ENCODE data around the gene AP1B1.
A peak's percentile ranks its signal among the peaks of the same experiment; 100 is the strongest.

The AP1B1 gene

DNA sequence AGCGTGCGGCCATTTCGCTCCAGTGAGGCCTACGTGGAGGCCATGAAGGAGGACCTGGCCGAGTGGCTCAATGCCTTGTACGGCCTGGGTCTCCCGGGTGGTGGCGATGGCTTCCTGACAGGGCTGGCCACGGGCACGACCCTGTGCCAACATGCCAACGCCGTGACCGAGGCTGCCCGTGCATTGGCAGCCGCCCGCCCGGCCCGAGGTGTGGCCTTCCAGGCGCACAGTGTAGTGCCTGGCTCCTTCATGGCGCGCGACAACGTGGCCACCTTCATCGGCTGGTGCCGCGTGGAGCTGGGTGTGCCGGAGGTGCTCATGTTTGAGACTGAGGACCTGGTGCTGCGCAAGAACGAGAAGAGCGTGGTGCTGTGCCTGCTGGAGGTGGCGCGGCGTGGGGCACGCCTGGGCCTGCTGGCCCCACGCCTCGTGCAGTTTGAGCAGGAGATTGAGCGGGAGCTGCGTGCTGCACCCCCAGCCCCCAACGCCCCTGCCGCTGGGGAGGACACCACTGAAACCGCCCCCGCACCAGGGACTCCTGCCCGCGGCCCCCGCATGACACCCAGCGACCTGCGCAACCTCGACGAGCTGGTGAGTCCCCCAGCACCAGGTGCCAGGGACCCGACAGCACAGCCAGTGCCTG lies 80.1 kb downstream of the AP1B1 start:
- Histone ChIP-seq H3K27ac (ENCODE audit: low read depth, low read length) (no peak overlapping the region), H3K4me3 (ENCODE audit: low read depth, low read length) (peak overlapping the region; percentile 79; the same call in 1 of the 2 replicates), H3K27me3 (ENCODE audit: insufficient read depth, low read length) (peaks cover under 1% of the 10 kb centered on the region; the same call in 1 of the 2 replicates), H3K36me3 (ENCODE audit: insufficient read depth, low read length) (no peaks in the 10 kb centered on the region), H2AFZ (ENCODE audit: low read length, unreplicated experiment) (no peak overlapping the region), H3K79me2 (ENCODE audit: control insufficient read depth, insufficient read depth, low read length, unreplicated experiment) (no peaks in the 10 kb centered on the region), H3K4me1 (ENCODE audit: control insufficient read depth, insufficient read depth, low read length, unreplicated experiment) (peaks cover 17% of the 10 kb centered on the region)

- peak overlapping the region; percentile 79 for H3K4me3 ChIP-seq (ENCODE audit: low read depth, low read length)
- H3K36me3 ChIP-seq (ENCODE audit: insufficient read depth, low read length): no peaks in the 10 kb centered on the region
- no peaks in the 10 kb centered on the region for H3K27me3 ChIP-seq (ENCODE audit: insufficient read depth, low read length)
- peaks cover 17% of the 10 kb centered on the region for H3K4me1 ChIP-seq (ENCODE audit: control insufficient read depth, insufficient read depth, low read length, unreplicated experiment)
- no peak overlapping the region for H3K27ac ChIP-seq (ENCODE audit: low read depth, low read length)
- H2AFZ ChIP-seq (ENCODE audit: low read length, unreplicated experiment): no peak overlapping the region
- H3K79me2 ChIP-seq (ENCODE audit: control insufficient read depth, insufficient read depth, low read length, unreplicated experiment): no peaks in the 10 kb centered on the region
These were observed 80.7 kb downstream of the AP1B1 start for GRCh38 chr22:29307596-29308147.

GRCh38 chr22:29306835-29307595 lies 81.4 kb downstream of the AP1B1 start:
- Histone ChIP-seq H3K4me3 (ENCODE audit: low read depth, low read length) (peak overlapping the region; percentile 79), H2AFZ (ENCODE audit: low read length, unreplicated experiment) (peak overlapping the region; percentile 82), H3K27ac (ENCODE audit: low read depth, low read length) (peak overlapping the region; percentile 46), H3K36me3 (ENCODE audit: insufficient read depth, low read length) (no peaks in the 10 kb centered on the region), H3K27me3 (ENCODE audit: insufficient read depth, low read length) (no peaks in the 10 kb centered on the region), H3K79me2 (ENCODE audit: control insufficient read depth, insufficient read depth, low read length, unreplicated experiment) (no peaks in the 10 kb centered on the region), H3K4me1 (ENCODE audit: control insufficient read depth, insufficient read depth, low read length, unreplicated experiment) (peaks cover 17% of the 10 kb centered on the region)

- H2AFZ ChIP-seq (ENCODE audit: low read length, unreplicated experiment): peak within 1 kb of the TSS; percentile 82
- no peaks in the 10 kb centered on the region for H3K79me2 ChIP-seq (ENCODE audit: control insufficient read depth, insufficient read depth, low read length, unreplicated experiment)
- H3K4me3 ChIP-seq (ENCODE audit: low read depth, low read length): peak within 1 kb of the TSS; percentile 79
- H3K4me1 ChIP-seq (ENCODE audit: control insufficient read depth, insufficient read depth, low read length, unreplicated experiment): peaks cover 14% of the 10 kb centered on the region
- no peaks in the 10 kb centered on the region for H3K36me3 ChIP-seq (ENCODE audit: insufficient read depth, low read length)
- H3K27me3 ChIP-seq (ENCODE audit: insufficient read depth, low read length): no peaks in the 10 kb centered on the region
- H3K27ac ChIP-seq (ENCODE audit: low read depth, low read length): peak within 1 kb of the TSS; percentile 46
These were observed 82.1 kb downstream of the AP1B1 start, which contains the start of gene GAS2L1 for GRCh38 chr22:29306175-29306834. Gene GAS2L1, plus strand, starts transcription at chr22:29306650. Its CDS starts 1,456 bp downstream, at chr22:29308106.

- Histone ChIP-seq H3K27me3 (ENCODE audit: insufficient read depth, low read length) (no peaks in the 10 kb centered on the region), H3K36me3 (ENCODE audit: insufficient read depth, low read length) (no peaks in the 10 kb centered on the region), H2AFZ (ENCODE audit: low read length, unreplicated experiment) (no peak overlapping the region), H3K4me1 (ENCODE audit: control insufficient read depth, insufficient read depth, low read length, unreplicated experiment) (peaks cover 11% of the 10 kb centered on the region), H3K27ac (ENCODE audit: low read depth, low read length) (no peak overlapping the region), H3K79me2 (ENCODE audit: control insufficient read depth, insufficient read depth, low read length, unreplicated experiment) (no peaks in the 10 kb centered on the region), H3K4me3 (ENCODE audit: low read depth, low read length) (peak overlapping the region; percentile 79; the same call in 1 of the 2 replicates)
These were observed 82.6 kb downstream of the AP1B1 start for GRCh38 chr22:29305836-29306174.

- no peak overlapping the region for H3K27ac ChIP-seq (ENCODE audit: low read depth, low read length)
- H3K27me3 ChIP-seq (ENCODE audit: insufficient read depth, low read length): no peaks in the 10 kb centered on the region
- no peaks in the 10 kb centered on the region for H3K4me1 ChIP-seq (ENCODE audit: control insufficient read depth, insufficient read depth, low read length, unreplicated experiment)
- no peaks in the 10 kb centered on the region for H3K79me2 ChIP-seq (ENCODE audit: control insufficient read depth, insufficient read depth, low read length, unreplicated experiment)
- no peak overlapping the region for H3K4me3 ChIP-seq (ENCODE audit: low read depth, low read length)
- H2AFZ ChIP-seq (ENCODE audit: low read length, unreplicated experiment): no peak overlapping the region
- H3K36me3 ChIP-seq (ENCODE audit: insufficient read depth, low read length): 0 out of 2 replicates have a peak, but pooled peaks cover 1% of the 10 kb centered on the region
These were observed 85.5 kb downstream of the AP1B1 start for GRCh38 chr22:29302681-29303465.

- no peak overlapping the region for H3K27ac ChIP-seq (ENCODE audit: low read depth, low read length)
- H2AFZ ChIP-seq (ENCODE audit: low read length, unreplicated experiment): no peak overlapping the region
These were observed 86.0 kb downstream of the AP1B1 start for GRCh38 chr22:29302402-29302680.

GRCh38 chr22:29301716-29302401 lies 86.5 kb downstream of the AP1B1 start:
- no peak overlapping the region for H2AFZ ChIP-seq (ENCODE audit: low read length, unreplicated experiment)

More at GRCh38 chr22:29302402-29302680, 86.0 kb downstream of the AP1B1 start:
- H3K27me3 ChIP-seq (ENCODE audit: insufficient read depth, low read length): no peaks in the 10 kb centered on the region
- H3K4me1 ChIP-seq (ENCODE audit: control insufficient read depth, insufficient read depth, low read length, unreplicated experiment): no peaks in the 10 kb centered on the region
- 0 out of 2 replicates have a peak, but pooled peaks cover 4% of the 10 kb centered on the region for H3K36me3 ChIP-seq (ENCODE audit: insufficient read depth, low read length)
- H3K79me2 ChIP-seq (ENCODE audit: control insufficient read depth, insufficient read depth, low read length, unreplicated experiment): no peaks in the 10 kb centered on the region
- no peak overlapping the region for H3K4me3 ChIP-seq (ENCODE audit: low read depth, low read length)

GRCh38 chr22:29300807-29301601 lies 87.4 kb downstream of the AP1B1 start:
- H3K27me3 ChIP-seq (ENCODE audit: insufficient read depth, low read length): no peaks in the 10 kb centered on the region
- H3K4me3 ChIP-seq (ENCODE audit: low read depth, low read length): no peak overlapping the region
- H3K27ac ChIP-seq (ENCODE audit: low read depth, low read length): no peak overlapping the region
- no peak overlapping the region for H2AFZ ChIP-seq (ENCODE audit: low read length, unreplicated experiment)
- no peaks in the 10 kb centered on the region for H3K79me2 ChIP-seq (ENCODE audit: control insufficient read depth, insufficient read depth, low read length, unreplicated experiment)
- H3K36me3 ChIP-seq (ENCODE audit: insufficient read depth, low read length): peaks cover 7% of the 10 kb centered on the region; the same call in 1 of the 2 replicates
- no peaks in the 10 kb centered on the region for H3K4me1 ChIP-seq (ENCODE audit: control insufficient read depth, insufficient read depth, low read length, unreplicated experiment)

More at GRCh38 chr22:29301716-29302401, 86.5 kb downstream of the AP1B1 start:
- Histone ChIP-seq H3K27ac (ENCODE audit: low read depth, low read length) (no peak overlapping the region), H3K27me3 (ENCODE audit: insufficient read depth, low read length) (no peaks in the 10 kb centered on the region), H3K79me2 (ENCODE audit: control insufficient read depth, insufficient read depth, low read length, unreplicated experiment) (no peaks in the 10 kb centered on the region), H3K36me3 (ENCODE audit: insufficient read depth, low read length) (0 out of 2 replicates have a peak, but pooled peaks cover 4% of the 10 kb centered on the region), H3K4me3 (ENCODE audit: low read depth, low read length) (no peak overlapping the region), H3K4me1 (ENCODE audit: control insufficient read depth, insufficient read depth, low read length, unreplicated experiment) (no peaks in the 10 kb centered on the region)
